Tibial nerve (tissue), 4 donors: Measurements from ENCODE around the gene PXDN.

Experiments
- EP300 ChIP-seq, 2 donors: sonication (generic); formaldehyde crosslinking; IDR thresholded peaks; one replicate each; pipeline ENCODE4 v1.6.1; 2017; ENCODE audit warnings: antibody characterized with exemption in 2 of 2, mild to moderate bottlenecking in 1 of 2
- POLR2A ChIP-seq, 2 donors: fragments of 450-650 bp; IDR thresholded peaks; one replicate each; pipeline ENCODE4 v1.6.1; 2017; ENCODE audit warnings: antibody characterized with exemption in 2 of 2, mild to moderate bottlenecking in 2 of 2, moderate library complexity in 2 of 2
- TF ChIP-seq, protein P1 (sequence below), 5 experiments: fragments of 200-600 bp in 3 of 5; fragments of 450-650 bp in 2 of 5; sonication (generic) in 3 of 5; IDR thresholded peaks; one replicate each; pipeline ENCODE4 v1.5.1; 2016 to 2019; ENCODE audit warnings: antibody characterized with exemption in 5 of 5, mild to moderate bottlenecking in 3 of 5, moderate library complexity in 2 of 5

DNA sequence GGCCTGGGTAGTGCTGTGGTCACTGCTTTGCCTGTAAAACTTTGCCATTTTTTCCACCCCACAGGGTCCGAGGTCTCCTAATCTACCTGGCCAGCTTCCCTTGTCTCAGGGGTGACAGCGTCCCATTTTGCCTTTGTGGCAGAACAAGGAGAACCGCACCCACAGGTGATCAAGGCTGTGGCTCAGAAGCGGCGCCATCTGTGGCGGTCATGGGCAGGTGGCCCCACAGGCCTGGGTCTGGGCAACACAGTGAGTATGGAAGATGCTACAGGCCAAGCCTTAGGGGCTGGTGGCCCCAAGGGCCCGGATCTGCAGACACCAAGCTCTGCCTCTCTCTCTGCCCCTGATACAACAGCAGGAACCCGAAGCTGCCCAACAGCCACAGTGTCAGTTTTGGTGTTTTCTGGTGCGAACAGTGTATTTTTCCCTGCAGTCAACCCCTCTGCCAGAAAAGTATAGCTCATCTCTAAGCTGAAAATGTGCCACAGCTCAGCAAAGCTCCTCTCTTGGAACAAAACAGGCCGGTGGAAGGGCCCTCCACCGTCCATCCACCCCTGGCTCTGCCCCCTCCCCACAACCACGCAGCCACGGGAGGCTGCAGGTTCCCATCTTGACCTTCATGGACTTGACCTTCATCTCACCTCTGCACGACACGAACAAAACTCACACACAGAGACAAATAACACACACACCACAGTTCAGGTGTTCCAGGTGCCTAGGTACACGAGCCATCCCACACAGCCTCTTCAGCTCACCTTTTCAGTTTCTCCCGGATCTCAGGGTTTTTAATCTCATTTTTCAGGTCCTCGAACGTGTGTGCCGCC, 96.7 kb downstream of the PXDN start:
- TF ChIP-seq EP300 (IDR thresholded peaks at IDR 0.05) (no peak), POLR2A (IDR thresholded peaks at IDR 0.05) (no peak)
- TF ChIP-seq, protein P1, sequence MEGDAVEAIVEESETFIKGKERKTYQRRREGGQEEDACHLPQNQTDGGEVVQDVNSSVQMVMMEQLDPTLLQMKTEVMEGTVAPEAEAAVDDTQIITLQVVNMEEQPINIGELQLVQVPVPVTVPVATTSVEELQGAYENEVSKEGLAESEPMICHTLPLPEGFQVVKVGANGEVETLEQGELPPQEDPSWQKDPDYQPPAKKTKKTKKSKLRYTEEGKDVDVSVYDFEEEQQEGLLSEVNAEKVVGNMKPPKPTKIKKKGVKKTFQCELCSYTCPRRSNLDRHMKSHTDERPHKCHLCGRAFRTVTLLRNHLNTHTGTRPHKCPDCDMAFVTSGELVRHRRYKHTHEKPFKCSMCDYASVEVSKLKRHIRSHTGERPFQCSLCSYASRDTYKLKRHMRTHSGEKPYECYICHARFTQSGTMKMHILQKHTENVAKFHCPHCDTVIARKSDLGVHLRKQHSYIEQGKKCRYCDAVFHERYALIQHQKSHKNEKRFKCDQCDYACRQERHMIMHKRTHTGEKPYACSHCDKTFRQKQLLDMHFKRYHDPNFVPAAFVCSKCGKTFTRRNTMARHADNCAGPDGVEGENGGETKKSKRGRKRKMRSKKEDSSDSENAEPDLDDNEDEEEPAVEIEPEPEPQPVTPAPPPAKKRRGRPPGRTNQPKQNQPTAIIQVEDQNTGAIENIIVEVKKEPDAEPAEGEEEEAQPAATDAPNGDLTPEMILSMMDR (IDR thresholded peaks at IDR 0.05), result no peak
